BLaER1 treated with 17β-estradiol and CSF1 and Interleukin-3, amounts not matched to agents 10 nM and 100 nM (cell line): Measurements from ENCODE around the gene CP.

Experiments used
- H3K27ac ChIP-seq, 11 experiments: shearing (Covaris generic); formaldehyde crosslinking; 2 replicates each; pipeline ENCODE4 v1.8.1; 2022
- H3K27me3 ChIP-seq, 11 experiments: shearing (Covaris generic); formaldehyde crosslinking; 2 replicates each; pipeline ENCODE4 v1.8.1; 2022
- H3K36me3 ChIP-seq, 11 experiments: shearing (Covaris generic); formaldehyde crosslinking; 2 replicates each; pipeline ENCODE4 v1.8.1; 2022
- H3K4me1 ChIP-seq, 10 experiments: shearing (Covaris generic); formaldehyde crosslinking; 2 replicates each; pipeline ENCODE4 v1.8.1; 2022
- H3K4me2 ChIP-seq, 11 experiments: shearing (Covaris generic); formaldehyde crosslinking; 2 replicates each; pipeline ENCODE4 v1.8.1; 2022
- H3K4me3 ChIP-seq, 10 experiments: shearing (Covaris generic); formaldehyde crosslinking; 2 replicates each; pipeline ENCODE4 v1.8.1; 2022
- H3K9ac ChIP-seq, 11 experiments: shearing (Covaris generic); formaldehyde crosslinking; 2 replicates each; pipeline ENCODE4 v1.8.1; 2022
- H3K9me3 ChIP-seq, 11 experiments: shearing (Covaris generic); formaldehyde crosslinking; replicated peaks in 1 of 11; 2 replicates each; pipeline ENCODE4 v1.8.1; 2022
- H4K20me1 ChIP-seq, 11 experiments: shearing (Covaris generic); formaldehyde crosslinking; 2 replicates each; pipeline ENCODE4 v1.8.1; 2022
- Cebpa-rat ChIP-seq, 11 experiments: shearing (Covaris generic); IDR thresholded peaks; 2 replicates each; pipeline ENCODE4 v1.8.1; 2022

The CP gene

GRCh38 chr3:149221783-149222517, at the start of gene CP:
TSS of gene CP (minus strand) at chr3:149221829. CDS start at chr3:149221792, 37 bp downstream.
- Histone ChIP-seq H3K4me2 (no peak within 1 kb of the TSS), H3K27me3 (no peaks in the 10 kb centered on the region), H3K36me3 (no peaks in the 10 kb centered on the region), H3K4me1 (peaks cover 17 to 30% (median 23%) of the 10 kb centered on the region in 10 experiments; a peak in 19 of 20 replicates), H3K9me3 (peaks cover 0 to 7% (median 0%) of the 10 kb centered on the region in 11 experiments; a peak in 1 of 22 replicates), H3K4me3 (no peak within 1 kb of the TSS), H3K9ac (no peak within 1 kb of the TSS), H3K27ac (no peak within 1 kb of the TSS), H4K20me1 (no peaks in the 10 kb centered on the region)
- no peak for TF ChIP-seq Cebpa-rat (IDR thresholded peaks at IDR 0.05)

DNA sequence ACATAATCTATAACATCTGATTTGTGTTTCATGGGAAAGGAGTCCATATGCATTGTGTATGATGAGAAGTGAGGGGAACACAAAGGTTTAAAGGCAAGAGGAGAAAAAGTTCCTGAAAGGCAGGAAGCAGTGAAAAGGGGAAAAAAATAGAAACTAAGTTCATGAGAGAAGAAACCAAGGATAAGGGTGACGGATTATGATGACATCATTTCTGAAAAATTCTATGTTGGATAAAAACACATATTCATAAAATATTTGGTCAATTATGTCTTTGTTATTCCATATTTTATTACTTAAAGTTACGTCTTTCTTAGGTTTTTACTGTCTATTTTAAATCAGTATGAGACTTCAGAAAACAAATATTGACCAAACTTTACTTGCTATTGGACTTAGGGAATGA, 48.6 kb upstream of the CP start:
- H3K27ac ChIP-seq: no peak overlapping the region
- TF ChIP-seq Cebpa-rat (IDR thresholded peaks at IDR 0.05): no peak
- H3K9me3 ChIP-seq: no peaks in the 10 kb centered on the region
- no peaks in the 10 kb centered on the region for H3K27me3 ChIP-seq
- no peaks in the 10 kb centered on the region for H4K20me1 ChIP-seq
- no peak overlapping the region for H3K9ac ChIP-seq
- no peaks in the 10 kb centered on the region for H3K36me3 ChIP-seq
- H3K4me3 ChIP-seq: no peak overlapping the region
- H3K4me2 ChIP-seq: no peak overlapping the region
- peaks cover 0 to 9% (median 6%) of the 10 kb centered on the region in 10 experiments; a peak in 11 of 20 replicates for H3K4me1 ChIP-seq

GRCh38 chr3:149269687-149270086, 48.1 kb upstream of the CP start:
- no peaks in the 10 kb centered on the region for H3K36me3 ChIP-seq
- no peak overlapping the region for H3K9ac ChIP-seq
- H3K4me2 ChIP-seq: no peak overlapping the region
- no peaks in the 10 kb centered on the region for H3K27me3 ChIP-seq
- peaks cover 0 to 9% (median 6%) of the 10 kb centered on the region in 10 experiments; a peak in 10 of 20 replicates for H3K4me1 ChIP-seq
- no peak overlapping the region for H3K4me3 ChIP-seq
- H3K27ac ChIP-seq: no peak overlapping the region
- TF ChIP-seq Cebpa-rat (IDR thresholded peaks at IDR 0.05): no peak
- H4K20me1 ChIP-seq: no peaks in the 10 kb centered on the region
- no peaks in the 10 kb centered on the region for H3K9me3 ChIP-seq

- Histone ChIP-seq H3K4me2 (peak overlapping the region in 8 of 11 experiments; percentile 5 to 45 (median 25); a peak in 8 of 22 replicates), H3K9ac (no peak overlapping the region), H3K36me3 (no peaks in the 10 kb centered on the region), H3K27me3 (no peaks in the 10 kb centered on the region), H3K4me1 (peaks cover 0 to 15% (median 6%) of the 10 kb centered on the region in 10 experiments; a peak in 9 of 20 replicates), H3K9me3 (no peaks in the 10 kb centered on the region), H4K20me1 (no peaks in the 10 kb centered on the region), H3K27ac (no peak overlapping the region), H3K4me3 (no peak overlapping the region)
- TF ChIP-seq Cebpa-rat (IDR thresholded peaks at IDR 0.05): no peak
These were observed 45.9 kb upstream of the CP start for GRCh38 chr3:149267565-149267964.

DNA sequence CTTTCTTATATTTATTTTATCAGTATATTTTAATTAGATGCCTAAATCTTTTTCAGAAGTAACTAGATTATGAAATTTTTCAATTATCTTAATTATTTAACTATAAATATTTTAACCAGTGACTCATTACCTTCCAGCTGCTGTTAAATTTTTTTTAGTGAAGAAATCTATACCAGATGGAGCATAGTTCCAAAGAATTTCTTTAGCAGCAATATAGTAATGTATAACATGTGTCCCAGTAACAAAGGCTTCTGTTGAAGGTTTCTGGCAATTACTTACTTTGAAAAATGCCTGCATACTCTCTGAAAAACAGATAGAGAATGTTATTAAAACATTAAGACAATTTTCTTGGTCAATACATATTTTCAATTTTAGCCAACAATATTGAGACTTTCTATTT, 45.1 kb upstream of the CP start:
- TF ChIP-seq Cebpa-rat (IDR thresholded peaks at IDR 0.05): no peak
- Histone ChIP-seq H3K4me3 (no peak overlapping the region), H3K4me2 (no peak overlapping the region), H3K36me3 (no peaks in the 10 kb centered on the region), H3K4me1 (peaks cover 0 to 15% (median 6%) of the 10 kb centered on the region in 10 experiments; a peak in 9 of 20 replicates), H4K20me1 (no peaks in the 10 kb centered on the region), H3K9me3 (no peaks in the 10 kb centered on the region), H3K27me3 (no peaks in the 10 kb centered on the region), H3K27ac (no peak overlapping the region), H3K9ac (no peak overlapping the region)

GRCh38 chr3:149263856-149264255, 42.2 kb upstream of the CP start:
- H3K9ac ChIP-seq: no peak overlapping the region
- no peaks in the 10 kb centered on the region for H3K27me3 ChIP-seq
- H3K4me3 ChIP-seq: no peak overlapping the region
- no peaks in the 10 kb centered on the region for H3K9me3 ChIP-seq
- H3K4me2 ChIP-seq: peak overlapping the region in 2 of 11 experiments; percentile 16 to 20; a peak in 2 of 22 replicates
- no peaks in the 10 kb centered on the region for H3K36me3 ChIP-seq
- peaks cover 0 to 28% (median 17%) of the 10 kb centered on the region in 10 experiments; a peak in 17 of 20 replicates for H3K4me1 ChIP-seq
- H4K20me1 ChIP-seq: no peaks in the 10 kb centered on the region
- TF ChIP-seq Cebpa-rat (IDR thresholded peaks at IDR 0.05): no peak
- H3K27ac ChIP-seq: no peak overlapping the region

- H3K4me1 ChIP-seq: peaks cover 0 to 18% (median 11%) of the 10 kb centered on the region in 10 experiments; a peak in 17 of 20 replicates
- H3K9me3 ChIP-seq: no peaks in the 10 kb centered on the region
- no peak overlapping the region for H3K27ac ChIP-seq
- TF ChIP-seq Cebpa-rat (IDR thresholded peaks at IDR 0.05): no peak
- no peaks in the 10 kb centered on the region for H3K36me3 ChIP-seq
- no peak overlapping the region for H3K9ac ChIP-seq
- peak overlapping the region in 2 of 11 experiments; percentile 31 to 52; a peak in 2 of 22 replicates for H3K4me2 ChIP-seq
- H3K4me3 ChIP-seq: no peak overlapping the region
- no peaks in the 10 kb centered on the region for H4K20me1 ChIP-seq
- H3K27me3 ChIP-seq: no peaks in the 10 kb centered on the region
These were observed 37.1 kb upstream of the CP start for GRCh38 chr3:149258714-149259113.

GRCh38 chr3:149258298-149258697, 36.7 kb upstream of the CP start:
- Histone ChIP-seq H3K27ac (no peak overlapping the region), H3K4me2 (peak overlapping the region in 2 of 11 experiments; percentile 6 to 31; a peak in 1 of 22 replicates), H3K36me3 (no peaks in the 10 kb centered on the region), H3K9me3 (no peaks in the 10 kb centered on the region), H3K27me3 (no peaks in the 10 kb centered on the region), H3K4me1 (peaks cover 0 to 14% (median 11%) of the 10 kb centered on the region in 10 experiments; a peak in 17 of 20 replicates), H3K4me3 (no peak overlapping the region), H4K20me1 (no peaks in the 10 kb centered on the region), H3K9ac (no peak overlapping the region)
- TF ChIP-seq Cebpa-rat (IDR thresholded peaks at IDR 0.05): no peak

DNA sequence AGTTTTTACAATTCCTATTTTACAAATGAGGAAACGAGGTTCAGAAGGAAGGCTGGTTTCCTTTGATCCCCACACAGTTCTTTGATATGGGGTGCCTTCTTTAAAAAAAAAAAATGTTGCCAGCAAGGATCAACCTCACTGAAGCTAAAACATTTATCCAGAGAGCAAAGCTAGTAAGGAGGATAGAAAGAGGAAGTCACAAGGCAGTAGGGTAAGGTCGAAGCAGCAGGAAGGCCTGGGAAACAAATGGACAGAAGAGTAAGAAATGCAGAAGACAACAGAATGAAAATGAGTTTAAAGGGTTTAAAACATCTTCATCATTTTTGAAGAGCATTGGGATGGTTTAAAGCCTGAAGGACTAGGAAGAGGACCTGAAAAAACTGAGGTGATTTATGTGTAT, 30.6 kb upstream of the CP start:
- Histone ChIP-seq H3K27ac (no peak overlapping the region), H3K36me3 (no peaks in the 10 kb centered on the region), H3K9ac (no peak overlapping the region), H3K4me3 (no peak overlapping the region), H3K27me3 (no peaks in the 10 kb centered on the region), H3K4me2 (peak overlapping the region in 2 of 11 experiments; percentile 21 to 24; a peak in 2 of 22 replicates), H3K9me3 (no peaks in the 10 kb centered on the region), H4K20me1 (no peaks in the 10 kb centered on the region), H3K4me1 (peaks cover 14 to 25% (median 17%) of the 10 kb centered on the region in 10 experiments)
- TF ChIP-seq Cebpa-rat (IDR thresholded peaks at IDR 0.05): no peak

GRCh38 chr3:149251186-149251585, 29.6 kb upstream of the CP start:
- Histone ChIP-seq H3K9me3 (no peaks in the 10 kb centered on the region), H3K36me3 (no peaks in the 10 kb centered on the region), H3K4me1 (peaks cover 18 to 36% (median 28%) of the 10 kb centered on the region in 10 experiments), H4K20me1 (no peaks in the 10 kb centered on the region), H3K27me3 (no peaks in the 10 kb centered on the region), H3K9ac (no peak overlapping the region), H3K27ac (no peak overlapping the region), H3K4me3 (no peak overlapping the region), H3K4me2 (no peak overlapping the region)
- TF ChIP-seq Cebpa-rat (IDR thresholded peaks at IDR 0.05): no peak
